Stimulated activated CD8-positive, alpha-beta memory T cell treated with anti-CD3 and anti-CD28 coated beads, Interleukin-12 subunit alpha, Interleukin-12 subunit beta, amount 100 ng/mL, for 4 hours (primary cell): ENCODE results near the gene EZH2.

Experiments used
- DNase-seq: peaks from one replicate; pipeline ENCODE4 v3.0.0-alpha.2; 2020; ENCODE audit warnings: low read depth

The EZH2 gene

DNA sequence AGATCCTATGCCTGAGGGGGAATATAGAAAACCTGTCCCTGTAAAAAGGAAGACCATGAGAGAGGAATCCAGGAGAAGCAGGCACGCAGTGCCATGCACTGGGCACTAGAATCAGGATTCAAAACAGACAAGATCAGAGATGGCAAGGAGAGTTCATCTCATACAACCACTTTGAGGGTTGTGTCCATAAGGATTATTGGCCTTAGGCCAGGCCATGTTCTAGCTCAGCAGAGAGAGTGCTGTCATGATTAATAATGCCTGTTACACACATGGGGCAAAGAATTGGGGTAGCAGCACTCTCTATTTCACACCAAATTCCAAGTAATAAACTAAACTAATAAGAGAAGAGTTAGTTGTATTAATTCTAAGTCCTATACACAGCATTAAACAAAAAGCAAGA, 29.1 kb downstream of the EZH2 start:
- no peak for DNase-seq

DNA sequence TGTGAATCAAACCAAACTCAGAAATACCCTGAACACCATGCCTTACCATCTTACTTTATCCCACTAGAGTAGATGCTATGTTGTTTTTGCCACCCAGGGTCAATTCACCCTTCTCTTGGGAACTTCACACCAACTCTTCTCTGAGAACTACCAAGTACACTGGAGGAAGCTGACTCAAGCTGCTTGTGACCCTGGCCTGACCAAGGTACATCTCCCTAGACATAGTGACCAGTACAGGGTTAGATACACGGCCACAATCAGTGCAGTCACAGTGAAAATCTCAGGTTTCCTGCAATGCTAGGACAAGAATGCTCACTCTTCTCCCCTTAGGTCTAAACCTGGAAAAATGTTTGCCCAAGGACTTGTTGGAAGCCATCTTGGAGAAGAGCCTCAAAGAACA, 31.8 kb downstream of the EZH2 start:
- no peak for DNase-seq

DNA sequence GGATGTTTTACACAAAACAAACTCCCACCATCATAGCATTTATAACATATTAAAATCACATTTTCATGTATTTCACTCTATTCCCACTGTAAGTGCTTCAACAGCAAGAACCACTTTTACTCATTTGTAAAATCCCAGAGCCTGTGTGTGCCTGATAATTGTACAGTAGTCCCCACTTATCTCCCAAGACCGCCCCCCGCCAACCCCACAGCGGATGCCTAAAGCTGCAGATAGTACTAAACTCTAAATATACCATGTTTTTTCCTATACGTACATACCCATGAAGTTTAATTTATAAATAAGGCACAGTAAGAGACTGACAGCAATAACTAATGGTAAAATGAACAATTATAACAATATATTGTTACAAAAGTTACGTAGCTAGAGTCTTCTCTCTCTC, 33.5 kb downstream of the EZH2 start:
- DNase-seq: no peak

DNA sequence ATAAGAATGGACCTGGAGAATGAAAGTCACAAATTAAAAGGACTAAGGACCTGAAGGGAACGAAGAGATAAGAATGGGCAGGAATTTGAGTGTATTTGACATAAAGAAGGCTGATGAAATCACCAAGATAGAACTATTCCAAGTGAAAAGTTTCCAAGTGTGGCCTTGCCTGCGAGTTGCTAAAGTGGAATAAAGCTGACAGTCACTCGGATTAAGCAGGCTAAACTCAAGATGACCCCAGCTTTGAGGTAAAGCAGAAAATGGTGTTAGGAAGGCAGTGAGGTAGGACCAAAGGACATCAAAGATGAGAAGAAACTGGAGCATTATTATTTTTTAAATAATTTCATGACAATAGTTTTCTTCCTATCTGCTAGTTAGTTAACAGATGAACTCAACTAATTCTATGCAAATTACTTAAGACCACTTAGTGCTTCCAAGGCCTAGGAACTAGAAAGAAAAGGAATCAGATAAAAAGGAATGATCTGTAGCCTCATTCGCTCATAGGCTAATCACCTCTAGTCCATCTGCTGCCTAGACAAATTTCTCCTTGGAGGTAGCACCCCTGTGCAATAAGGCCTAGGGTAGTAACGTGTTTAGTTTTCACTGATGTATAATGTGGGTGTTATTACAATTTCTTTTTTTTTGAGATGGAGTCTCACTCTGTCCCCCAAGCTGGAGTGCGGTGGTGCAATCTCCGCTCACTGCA, 34.5 kb downstream of the EZH2 start:
- no peak for DNase-seq

DNA sequence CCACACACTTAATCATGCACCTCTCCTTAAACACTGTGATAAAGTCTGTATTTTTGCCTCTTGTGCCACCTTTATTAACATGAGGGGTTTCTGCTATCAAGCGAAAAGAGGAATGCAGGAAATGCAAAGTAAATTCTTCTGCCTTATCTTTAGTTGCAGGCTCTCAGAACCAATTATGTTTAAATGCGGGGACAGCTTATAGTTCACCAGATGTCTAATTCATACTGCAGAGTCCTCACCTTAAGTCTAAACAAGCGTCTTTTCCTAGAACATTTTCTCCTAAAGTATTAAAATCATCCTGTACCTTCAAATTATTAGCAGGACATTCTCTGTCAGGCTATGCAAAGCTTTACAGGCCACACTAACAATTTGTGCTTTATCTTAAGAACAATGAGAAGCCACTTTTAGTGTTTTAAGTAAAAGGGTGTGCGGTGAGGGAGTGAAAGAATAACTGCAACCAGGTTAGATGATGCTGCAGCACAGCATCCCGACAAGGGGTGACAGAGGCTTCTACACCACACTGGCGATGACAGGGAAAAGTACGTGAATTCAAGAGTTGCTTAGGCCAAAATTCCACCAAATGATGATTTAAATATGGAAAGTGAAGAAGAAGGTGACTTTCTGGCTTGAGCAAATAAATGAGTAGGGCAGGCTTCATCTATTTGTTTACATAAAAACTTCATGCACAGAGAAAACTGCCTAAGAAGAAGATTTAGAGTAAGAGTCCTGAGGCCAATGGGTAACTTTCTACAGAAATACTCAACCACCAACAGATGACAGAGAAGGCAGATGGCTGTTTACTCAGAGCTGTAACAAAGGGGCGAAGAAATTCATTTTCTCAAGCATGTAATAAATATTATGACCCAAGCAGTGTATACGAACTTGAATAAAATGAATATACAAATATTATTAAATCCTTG, 36.0 kb downstream of the EZH2 start:
- DNase-seq: no peak

DNA sequence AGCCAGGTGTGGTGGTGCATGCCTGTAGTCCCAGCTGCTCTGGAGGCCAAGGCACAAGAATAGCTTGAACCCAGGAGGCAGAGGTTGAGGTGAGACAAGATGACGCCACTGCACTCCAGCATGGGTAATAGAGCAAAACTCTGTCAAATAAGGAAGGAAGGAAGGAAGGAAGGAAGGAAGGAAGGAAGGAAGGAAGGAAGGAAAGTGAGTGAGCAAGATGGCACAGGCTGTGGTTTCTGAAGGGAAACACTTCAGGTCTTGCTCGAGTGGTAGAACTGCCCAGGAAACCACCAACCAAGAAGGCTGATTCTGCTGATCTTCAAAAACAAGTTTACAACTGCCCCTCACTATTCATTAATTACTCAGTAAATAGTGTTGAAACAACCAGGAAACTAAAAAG, 45.2 kb downstream of the EZH2 start:
- no peak for DNase-seq

DNA sequence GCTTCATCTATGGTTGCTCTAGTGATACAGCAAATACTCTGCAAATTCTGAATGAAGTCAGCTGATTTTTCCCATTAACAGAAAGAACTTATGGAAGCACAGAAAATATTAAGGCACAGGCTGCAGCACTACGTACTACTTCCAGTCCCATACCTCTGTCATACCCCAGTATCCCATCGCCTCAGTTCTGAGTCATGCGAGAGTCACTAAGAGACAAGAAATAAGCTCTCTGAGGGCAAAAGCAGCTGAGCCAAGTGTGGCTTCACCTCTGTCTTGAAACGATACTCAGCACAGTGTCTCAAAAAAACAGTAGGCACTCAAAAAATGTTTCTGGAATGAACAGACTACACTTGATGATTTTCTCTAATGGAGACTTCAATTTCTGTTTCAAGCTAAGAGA, 48.2 kb downstream of the EZH2 start:
- DNase-seq: no peak

DNA sequence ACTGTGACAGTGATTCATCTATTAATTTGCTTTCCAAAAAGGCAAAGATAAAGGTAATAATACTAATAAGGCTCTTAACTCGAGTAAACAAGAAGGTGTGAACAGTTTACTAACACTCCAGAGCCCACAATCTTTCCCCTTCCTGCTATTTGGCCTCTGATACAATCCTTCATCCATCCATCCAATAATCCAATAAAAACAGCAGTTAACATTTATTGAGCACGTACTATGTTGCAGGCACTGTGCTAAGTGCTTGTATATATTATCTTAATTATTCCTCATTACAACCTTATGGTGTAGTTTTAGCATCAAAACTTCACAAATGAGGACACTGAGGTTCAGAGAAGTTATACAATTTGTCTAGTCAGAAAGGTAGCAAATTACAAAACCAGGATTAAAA, 49.5 kb downstream of the EZH2 start:
- DNase-seq: no peak

DNA sequence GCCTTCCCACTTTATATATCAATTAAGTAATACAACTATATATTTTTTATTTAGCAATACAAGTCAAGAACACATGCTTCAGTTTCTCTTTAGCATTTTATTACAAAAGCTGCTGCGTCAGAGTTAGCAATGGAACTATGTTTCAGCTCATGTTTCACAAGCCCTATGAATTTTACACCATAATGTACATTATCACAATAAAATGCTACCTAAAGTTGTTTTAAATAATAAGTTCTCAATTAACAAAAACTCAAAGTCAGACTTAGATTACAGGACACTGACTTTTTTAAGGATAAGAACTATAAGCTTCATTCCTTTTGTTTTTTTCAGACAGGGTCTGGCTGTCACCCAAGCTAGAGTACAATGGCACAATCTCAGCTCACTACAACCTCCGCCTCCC, 52.3 kb downstream of the EZH2 start:
- DNase-seq: no peak

DNA sequence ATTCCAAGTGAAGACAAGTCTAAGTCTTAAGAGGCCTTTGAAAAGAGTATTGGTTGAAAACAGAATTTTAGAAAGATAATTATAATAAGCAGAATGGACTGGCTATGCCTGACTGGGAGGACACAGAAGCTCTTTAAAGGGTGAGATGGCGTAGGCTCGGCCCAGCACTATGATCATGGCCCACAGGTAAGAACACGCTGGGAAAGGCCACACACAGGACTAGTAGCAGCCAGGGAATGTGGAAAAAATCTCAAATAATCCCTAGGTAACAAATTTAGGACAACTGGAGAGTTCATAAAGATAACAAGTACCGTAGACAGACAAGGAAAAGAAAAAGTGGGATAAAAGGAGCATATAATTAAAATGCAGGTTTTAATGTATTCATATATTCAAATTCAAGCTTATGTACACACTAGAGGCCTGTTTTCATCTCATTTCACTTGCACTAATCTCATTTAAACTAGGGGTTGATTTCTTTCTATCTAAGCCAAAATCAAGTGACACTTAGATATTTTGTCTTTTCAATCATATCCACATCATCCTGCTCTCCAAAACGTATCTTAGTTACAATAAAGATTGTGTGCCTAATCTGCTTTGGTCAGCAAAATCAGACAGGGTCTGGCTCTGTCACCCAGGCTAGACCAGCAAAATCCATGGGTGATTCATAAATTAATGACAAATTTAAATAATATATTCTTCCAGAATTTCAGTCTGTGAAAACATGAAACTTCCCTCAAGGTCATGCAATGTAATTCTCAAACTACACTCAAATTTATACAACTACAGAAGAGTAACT, 53.0 kb downstream of the EZH2 start:
- no peak for DNase-seq

DNA sequence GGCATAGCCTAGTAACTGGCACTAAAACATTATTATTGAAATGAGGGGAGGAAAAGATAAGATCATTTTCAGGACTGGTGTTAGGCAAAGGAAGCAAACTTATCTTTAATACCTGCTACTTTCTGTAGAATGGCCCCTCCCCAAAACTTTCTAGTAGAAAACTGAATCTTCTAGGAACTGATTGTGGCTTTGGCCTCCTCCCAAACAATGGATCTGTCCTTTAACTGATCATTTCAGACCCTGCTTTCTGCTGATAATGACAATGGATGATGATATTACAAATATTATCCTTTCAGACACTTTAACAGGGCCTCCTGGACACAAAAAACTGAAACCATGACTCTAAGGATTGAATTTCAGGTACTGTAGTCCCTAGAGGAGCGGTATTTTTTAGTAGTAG, 55.1 kb downstream of the EZH2 start:
- DNase-seq: no peak

DNA sequence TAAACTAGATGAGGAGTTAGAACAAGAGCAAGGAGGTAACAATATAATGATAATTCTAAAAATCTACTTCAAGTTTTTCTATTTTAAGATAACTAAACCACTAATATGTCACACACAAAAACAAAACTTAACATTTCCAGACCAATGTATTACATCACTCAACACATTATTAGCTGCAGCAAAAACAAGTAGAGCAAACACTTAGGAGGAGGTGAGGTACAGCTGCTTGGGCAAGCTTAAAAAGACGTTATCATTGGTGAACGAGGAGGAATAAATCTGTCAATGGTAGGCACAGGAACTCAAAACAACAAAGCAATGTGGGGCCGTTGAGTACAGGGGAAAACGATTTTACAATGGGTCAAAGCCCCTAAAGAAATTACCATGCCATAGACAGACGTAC, 58.8 kb downstream of the EZH2 start:
- DNase-seq: no peak

DNA sequence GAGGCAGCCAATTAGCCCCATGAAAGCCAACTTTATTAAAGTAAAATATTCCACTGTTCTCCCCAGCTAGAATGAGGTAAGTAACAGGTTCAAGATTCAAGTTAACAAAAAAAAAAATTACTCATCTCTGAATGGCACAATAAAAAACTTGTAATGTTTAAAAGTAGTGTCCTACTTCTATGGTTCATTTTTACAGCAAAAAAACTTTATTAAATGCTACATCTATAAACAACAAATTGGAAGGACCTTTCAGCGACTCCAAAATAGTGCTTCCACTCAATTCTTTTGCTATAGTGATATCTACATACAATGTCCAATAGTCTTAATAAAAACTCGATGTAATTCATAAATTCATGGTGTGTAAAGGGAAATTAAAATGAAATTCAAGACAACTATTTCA, 59.2 kb downstream of the EZH2 start:
- no peak for DNase-seq

DNA sequence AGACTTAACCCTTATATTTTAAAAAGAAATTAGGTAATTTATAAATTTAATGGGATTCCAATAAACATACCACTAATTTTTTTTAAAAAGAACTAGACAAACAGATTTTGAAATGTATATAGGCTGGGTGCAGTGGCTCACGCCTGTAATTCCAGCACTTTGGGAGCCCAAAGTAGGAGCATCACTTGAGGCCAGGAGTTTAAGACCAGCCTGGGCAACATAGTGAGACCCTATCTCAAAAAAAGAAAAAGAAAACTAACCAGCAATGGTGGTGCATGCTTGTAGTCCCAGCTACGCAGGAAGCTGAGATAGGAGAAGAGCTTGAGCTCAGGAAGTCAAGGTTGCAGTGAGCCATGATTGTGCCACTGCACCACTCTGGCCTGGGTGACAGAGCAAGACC, 62.7 kb downstream of the EZH2 start:
- DNase-seq: no peak

DNA sequence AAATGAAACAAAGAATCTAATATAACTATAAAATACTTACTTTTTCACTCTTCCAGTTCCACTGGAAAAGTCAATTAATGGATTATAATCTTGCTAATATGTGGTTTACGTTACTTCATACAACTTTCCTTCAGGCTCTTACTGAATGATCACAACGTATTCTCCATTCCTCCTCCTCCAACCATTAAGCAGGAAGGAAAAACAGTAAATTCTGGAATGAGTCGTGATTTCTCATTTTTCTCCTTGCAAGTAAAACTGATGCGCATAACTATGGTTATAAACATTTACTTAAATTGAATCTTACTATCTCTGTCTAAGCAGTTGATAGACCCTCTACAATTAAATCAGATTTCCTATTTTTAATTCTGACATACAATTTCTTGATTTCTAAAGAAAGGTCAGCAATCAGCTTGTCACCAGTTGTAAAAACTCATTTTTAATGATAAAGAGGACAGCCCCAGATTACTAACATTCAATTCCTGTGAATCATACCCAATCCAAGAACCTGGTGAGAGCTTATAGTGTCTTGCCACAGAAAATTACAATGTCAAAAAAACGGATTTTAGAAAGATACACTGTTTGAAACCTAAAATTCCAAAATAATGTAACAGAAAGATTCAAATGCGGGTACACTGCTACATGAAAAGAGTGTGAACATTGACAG, 64.3 kb downstream of the EZH2 start:
- no peak for DNase-seq

DNA sequence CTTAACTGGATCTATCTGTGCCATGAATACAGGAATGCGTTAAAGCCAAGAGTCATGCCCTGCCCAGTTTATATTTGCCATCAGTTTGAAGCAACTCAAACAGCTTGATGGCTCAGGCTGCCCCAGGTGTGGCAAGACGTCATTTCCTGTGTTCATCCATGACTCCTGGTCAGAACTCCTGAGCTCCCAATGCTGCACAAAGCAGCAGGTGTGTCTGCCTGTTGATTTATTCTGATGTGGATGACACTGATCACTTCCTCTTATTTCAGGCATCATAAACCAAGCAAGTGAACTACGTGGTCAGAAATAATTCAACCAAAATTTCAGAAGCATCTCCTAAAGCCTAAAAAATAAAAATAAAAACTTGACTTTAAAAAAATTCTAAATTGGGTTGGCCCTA, 68.5 kb downstream of the EZH2 start:
- DNase-seq: no peak

DNA sequence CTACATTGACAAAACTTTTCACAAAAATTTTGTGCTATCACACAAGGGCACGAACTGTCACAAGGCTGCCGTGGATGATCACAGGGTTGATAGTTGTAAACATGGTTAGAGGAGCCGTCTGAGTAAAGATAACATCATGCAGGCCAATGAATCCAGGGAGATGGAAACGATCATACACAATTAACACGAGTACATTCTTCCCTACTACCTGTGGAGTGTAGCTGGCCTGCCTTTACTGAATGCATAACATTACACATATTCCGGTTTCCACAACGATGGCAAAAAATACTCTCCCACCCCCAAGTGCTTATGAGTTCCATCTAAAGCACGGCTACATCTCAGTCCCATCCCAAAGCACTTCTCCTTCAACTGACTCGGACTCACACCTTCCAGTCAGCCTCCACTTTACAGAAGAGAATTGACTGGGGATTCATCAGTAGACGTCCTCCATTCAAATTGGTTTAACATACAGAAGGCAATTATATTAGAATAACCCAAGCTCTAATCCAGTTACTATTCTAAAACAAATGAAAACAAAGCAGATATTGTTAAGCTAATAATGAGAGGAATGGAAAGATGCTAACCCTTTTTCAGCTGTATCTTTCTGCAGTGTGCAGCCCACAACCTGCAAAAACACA, 69.0 kb downstream of the EZH2 start:
- no peak for DNase-seq

DNA sequence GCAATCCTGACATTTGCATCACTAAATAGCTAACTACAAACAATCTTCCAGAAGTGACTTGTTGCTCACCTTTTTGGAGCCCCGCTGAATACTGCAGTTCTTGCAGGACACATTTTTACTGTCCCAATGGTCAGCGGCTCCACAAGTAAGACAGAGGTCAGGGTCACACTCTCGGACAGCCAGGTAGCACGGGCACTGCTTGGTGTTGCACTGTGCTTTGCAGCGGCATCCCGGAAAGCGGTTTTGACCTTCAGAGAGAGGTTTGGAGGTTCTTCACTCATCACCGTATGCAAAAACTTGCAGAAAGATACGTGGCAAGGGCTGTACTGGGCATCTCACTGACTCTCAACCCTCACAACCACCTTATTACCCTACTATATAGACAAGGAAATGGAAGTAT, 70.2 kb downstream of the EZH2 start:
- no peak for DNase-seq

DNA sequence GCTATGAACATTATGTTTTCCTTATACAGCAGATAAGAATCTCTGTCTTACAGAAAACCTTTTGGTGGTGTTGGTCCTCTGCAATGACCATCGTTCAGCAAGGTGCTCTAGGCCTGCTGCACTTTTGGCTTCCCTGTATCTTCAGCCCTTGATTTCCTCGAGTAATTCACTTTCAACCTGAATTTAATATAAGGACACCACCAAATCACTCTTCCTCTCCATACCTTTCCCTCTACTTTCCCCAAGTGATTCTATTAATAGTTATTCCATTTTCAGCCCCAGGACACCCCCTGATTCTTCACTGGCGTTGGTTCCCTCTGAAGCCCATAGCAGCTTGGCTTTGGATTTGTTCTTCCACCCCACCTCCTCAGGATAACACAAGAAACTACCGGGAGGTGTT, 72.2 kb downstream of the EZH2 start:
- no peak for DNase-seq

DNA sequence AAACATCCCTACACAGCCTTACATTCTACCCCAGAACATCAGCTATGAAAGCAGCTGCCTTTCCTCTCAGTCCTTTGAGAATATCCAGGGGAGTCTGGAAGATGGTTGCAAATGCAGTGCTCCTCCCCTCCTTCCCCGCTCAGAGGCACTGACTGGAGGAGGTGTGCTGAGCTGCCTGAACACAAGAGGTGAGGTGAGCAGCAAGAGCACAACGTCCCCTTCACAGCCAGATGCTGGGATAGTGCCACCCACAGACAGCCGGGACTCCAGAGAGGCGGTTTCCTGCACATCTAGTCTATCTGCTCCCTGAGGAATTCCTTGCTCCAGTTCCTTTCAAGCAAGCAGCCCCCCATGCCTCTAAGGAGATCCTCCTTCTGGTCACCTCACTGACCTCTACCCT, 74.2 kb downstream of the EZH2 start:
- DNase-seq: no peak

DNA sequence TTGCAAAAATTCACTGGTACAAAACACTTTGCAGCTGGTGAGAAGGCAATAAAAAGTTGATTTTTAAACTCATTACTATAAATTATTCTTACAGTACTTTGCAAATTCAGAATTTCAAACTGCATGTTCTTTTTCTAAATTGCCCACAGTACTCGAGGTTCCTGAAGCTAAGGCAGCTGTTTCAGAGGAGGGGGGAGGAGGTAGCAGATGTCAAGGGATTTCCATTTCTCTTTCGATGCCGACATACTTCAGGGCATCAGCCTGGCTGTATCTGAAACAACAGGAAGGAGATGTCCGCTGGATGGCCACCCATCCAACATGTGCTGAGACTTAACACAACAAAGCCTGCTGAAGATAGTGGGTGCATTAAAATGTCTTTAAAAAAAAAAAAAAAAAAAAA, 76.7 kb downstream of the EZH2 start:
- DNase-seq: no peak

DNA sequence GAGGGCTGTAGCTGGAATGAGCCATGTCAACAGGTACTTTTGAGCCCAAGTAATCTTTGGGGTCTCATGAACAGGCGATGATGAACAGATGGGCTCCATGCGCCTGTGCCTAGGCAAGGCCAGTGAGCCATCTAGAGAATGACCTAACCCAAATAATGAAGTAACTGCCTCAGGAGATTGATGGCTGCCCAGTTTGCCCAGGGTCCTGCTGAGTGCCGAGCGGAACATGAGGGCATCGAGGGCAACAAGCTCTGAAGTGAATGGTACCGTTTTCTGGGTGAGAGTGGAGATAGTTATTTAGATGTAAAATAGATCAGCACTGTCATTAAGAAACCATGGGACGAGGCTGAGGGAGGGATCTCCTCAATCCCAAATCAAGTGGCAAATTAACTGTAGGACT, 77.9 kb downstream of the EZH2 start:
- DNase-seq: no peak
